ENCODE data around the gene NRG2. TPM values are rescaled to one million over a fixed set of nuclear protein-coding genes. Genes with fewer than 3 reads are reported as not detected.

Gene NRG2
- total RNA-seq, 1 experiment from 2014 or later: not detected

GRCh38 chr5:139852696-139853095 is 190.4 kb downstream of the NRG2 start:
- Histone ChIP-seq H3K9me3 (ENCODE audit: low read depth, low read length, poor library complexity, severe bottlenecking) (no peaks in the 10 kb centered on the region), H3K36me3 (ENCODE audit: insufficient read depth, low read length, poor library complexity, severe bottlenecking) (no peaks in the 10 kb centered on the region), H3K27ac (ENCODE audit: low read depth, low read length, poor library complexity, severe bottlenecking) (no peak overlapping the region), H3K4me1 (ENCODE audit: insufficient read depth, low read length, poor library complexity, severe bottlenecking) (no peaks in the 10 kb centered on the region), H3K4me3 (ENCODE audit: low read depth, low read length, poor library complexity, severe bottlenecking) (no peak overlapping the region), H3K27me3 (replicated peaks; ENCODE audit: insufficient read depth, low read depth, low read length, poor library complexity) (no peaks in the 10 kb centered on the region)
- no peak for DNase-seq (ENCODE audit: low spot score)
- intact Hi-C loops (cut with micrococcal nuclease; ENCODE audit: unreplicated experiment): no loop called here
- CTCF ChIA-PET: no interaction called here
- BruUV-seq (replicated peaks): no TSS peak
- POLR2A ChIA-PET (ENCODE audit: low non-redundant PET): no interaction called here
- TF ChIP-seq EZH2 (IDR thresholded peaks at IDR 0.05; ENCODE audit: borderline replicate concordance, low read depth, low read length, poor library complexity, severe bottlenecking) (no peak), CTCF (conservative IDR thresholded peaks at IDR 0.05; ENCODE audit: low read depth, low read length) (no peak)

GRCh38 chr5:139851558-139851957 is 191.5 kb downstream of the NRG2 start:
- ChIA-PET POLR2A (ENCODE audit: low non-redundant PET) (no interaction called here), CTCF (no interaction called here)
- BruUV-seq (replicated peaks): no TSS peak
- H3K9me3 ChIP-seq (ENCODE audit: low read depth, low read length, poor library complexity, severe bottlenecking): no peaks in the 10 kb centered on the region
- H3K27ac ChIP-seq (ENCODE audit: low read depth, low read length, poor library complexity, severe bottlenecking): no peak overlapping the region
- no peaks in the 10 kb centered on the region for H3K36me3 ChIP-seq (ENCODE audit: insufficient read depth, low read length, poor library complexity, severe bottlenecking)
- no peaks in the 10 kb centered on the region for H3K4me1 ChIP-seq (ENCODE audit: insufficient read depth, low read length, poor library complexity, severe bottlenecking)
- DNase-seq (ENCODE audit: low spot score): no peak
- TF ChIP-seq EZH2 (IDR thresholded peaks at IDR 0.05; ENCODE audit: borderline replicate concordance, low read depth, low read length, poor library complexity, severe bottlenecking) (no peak), CTCF (conservative IDR thresholded peaks at IDR 0.05; ENCODE audit: low read depth, low read length) (no peak)
- intact Hi-C loops (cut with micrococcal nuclease; ENCODE audit: unreplicated experiment): no loop called here
- H3K27me3 ChIP-seq (replicated peaks; ENCODE audit: insufficient read depth, low read depth, low read length, poor library complexity): peaks cover 10% of the 10 kb centered on the region
- no peak overlapping the region for H3K4me3 ChIP-seq (ENCODE audit: low read depth, low read length, poor library complexity, severe bottlenecking)

GRCh38 chr5:139850423-139851016 is 192.6 kb downstream of the NRG2 start:
- POLR2A ChIA-PET (ENCODE audit: low non-redundant PET): no interaction called here
- no peaks in the 10 kb centered on the region for H3K9me3 ChIP-seq (ENCODE audit: low read depth, low read length, poor library complexity, severe bottlenecking)
- H3K4me1 ChIP-seq (ENCODE audit: insufficient read depth, low read length, poor library complexity, severe bottlenecking): no peaks in the 10 kb centered on the region
- no TSS peak for BruUV-seq (replicated peaks)
- peaks cover 13% of the 10 kb centered on the region for H3K27me3 ChIP-seq (replicated peaks; ENCODE audit: insufficient read depth, low read depth, low read length, poor library complexity)
- CTCF ChIA-PET: interaction anchor here (1.1 kb wide), 1 partner anchor 85 kb away, joined by 3 read pairs; no protein-coding TSS in a partner anchor
- H3K36me3 ChIP-seq (ENCODE audit: insufficient read depth, low read length, poor library complexity, severe bottlenecking): no peaks in the 10 kb centered on the region
- TF ChIP-seq CTCF (conservative IDR thresholded peaks at IDR 0.05; ENCODE audit: low read depth, low read length) (no peak), EZH2 (IDR thresholded peaks at IDR 0.05; ENCODE audit: borderline replicate concordance, low read depth, low read length, poor library complexity, severe bottlenecking) (no peak)
- no peak overlapping the region for H3K4me3 ChIP-seq (ENCODE audit: low read depth, low read length, poor library complexity, severe bottlenecking)
- DNase-seq (ENCODE audit: low spot score): no peak
- no peak overlapping the region for H3K27ac ChIP-seq (ENCODE audit: low read depth, low read length, poor library complexity, severe bottlenecking)
- intact Hi-C loops (cut with micrococcal nuclease; ENCODE audit: unreplicated experiment): no loop called here
